Measurements from ENCODE around the gene ELMO1. TPM values are rescaled to one million over a fixed set of nuclear protein-coding genes. Genes with fewer than 3 reads are reported as not detected.

Gene ELMO1
- total and polyA plus RNA-seq, 2 experiments from 2014 or later, result 6.5 to 24.9 TPM

GRCh38 chr7:37234334-37234733 is 214.3 kb downstream of the ELMO1 start (continued):
- no peak for TF ChIP-seq ZNF462 (CRISPR knock-in tag; IDR thresholded peaks at IDR 0.05)
- TF ChIP-seq EZH2phosphoT487 (IDR thresholded peaks at IDR 0.05; ENCODE audit: unreplicated experiment), result no peak
- no peak for TF ChIP-seq EZH2 (IDR thresholded peaks at IDR 0.05; ENCODE audit: low read depth, unreplicated experiment)
- no peak for TF ChIP-seq ZNF331 (CRISPR knock-in tag; IDR thresholded peaks at IDR 0.05; ENCODE audit: low read depth)
- no peak for TF ChIP-seq ETS1 (IDR thresholded peaks at IDR 0.05)
- no peak for TF ChIP-seq JUNB (IDR thresholded peaks at IDR 0.05; ENCODE audit: unreplicated experiment)

- no peak overlapping the region for H2AFZ ChIP-seq
- Mint-ChIP-seq H3K9me3 (no peaks in the 10 kb centered on the region), H3K27ac (no peak overlapping the region), H3K36me3 (ENCODE audit: low read depth) (peaks cover 2% of the 10 kb centered on the region; the same call in 1 of the 3 replicates), H3K27me3 (ENCODE audit: insufficient read depth, low read depth, poor library complexity) (no peaks in the 10 kb centered on the region), H3K4me3 (no peak overlapping the region), H3K4me1 (peaks cover 19% of the 10 kb centered on the region; the same call in 2 of the 3 replicates)
- DNase-seq (ENCODE audit: low spot score) (no peak), ATAC-seq (no peak)
- H4K20me1 ChIP-seq (replicated peaks; ENCODE audit: insufficient read depth), result no peaks in the 10 kb centered on the region
- H3K4me2 ChIP-seq, result no peak overlapping the region
- H3F3A ChIP-seq (replicated peaks; ENCODE audit: low read depth), result no peaks in the 10 kb centered on the region
- H3K27ac ChIP-seq (ENCODE audit: low read depth), result no peak overlapping the region
- H3K27me3 ChIP-seq (ENCODE audit: insufficient read depth), result no peaks in the 10 kb centered on the region
- no peaks in the 10 kb centered on the region for H3K36me3 ChIP-seq (ENCODE audit: insufficient read depth)
- peaks cover 4% of the 10 kb centered on the region for H3K4me1 ChIP-seq (ENCODE audit: insufficient read depth)
- no peak overlapping the region for H3K4me3 ChIP-seq
- H3K9me2 ChIP-seq (ENCODE audit: insufficient read depth), result no peaks in the 10 kb centered on the region
- H3K79me2 ChIP-seq (replicated peaks; ENCODE audit: insufficient read depth), result no peaks in the 10 kb centered on the region
- no peak for TF ChIP-seq POLR2AphosphoS5 (IDR thresholded peaks at IDR 0.05; ENCODE audit: low read depth)
- no peak for TF ChIP-seq EZH2 (IDR thresholded peaks at IDR 0.05; ENCODE audit: low read depth, unreplicated experiment)
- no peak for TF ChIP-seq ZNF462 (CRISPR knock-in tag; IDR thresholded peaks at IDR 0.05)
- TF ChIP-seq ETS1 (IDR thresholded peaks at IDR 0.05), result no peak
These were observed 217.1 kb downstream of the ELMO1 start for GRCh38 chr7:37231613-37232012.

Data from GM23338 (cell line).